K562 (cell line): ENCODE results near the gene SH3BP2. TPM values are rescaled to one million over a fixed set of nuclear protein-coding genes. Genes with fewer than 3 reads are reported as not detected.

Experiments
- AFF4 ChIP-seq: sonication (generic); formaldehyde crosslinking; IDR thresholded peaks from 2 replicates; pipeline ENCODE4 v1.8.0; 2023; ENCODE audit warnings: mild to moderate bottlenecking, missing genetic modification reagents
- HLTF ChIP-seq: fragments of 450-650 bp; IDR thresholded peaks from 2 replicates; pipeline ENCODE4 v1.6.1; 2016
- HMG20A ChIP-seq: fragments of 450-650 bp; formaldehyde crosslinking; conservative IDR thresholded peaks from 2 replicates; pipeline ENCODE4 v1.4.0; 2020; ENCODE audit warnings: mild to moderate bottlenecking, mixed read lengths
- KDM2B ChIP-seq: fragments of 250-450 bp; sonication (Bioruptor Pico); IDR thresholded peaks from 2 replicates; pipeline ENCODE4 v1.8.0; 2021; ENCODE audit warnings: mild to moderate bottlenecking, moderate library complexity
- KLF6 ChIP-seq: fragments of 250-450 bp; sonication (Bioruptor Pico); IDR thresholded peaks from 2 replicates; pipeline ENCODE4 v1.4.0; 2020; ENCODE audit warnings: mild to moderate bottlenecking, moderate library complexity, borderline replicate concordance
- LCOR ChIP-seq: sonication (generic); formaldehyde crosslinking; IDR thresholded peaks from 2 replicates; pipeline ENCODE4 v1.8.0; 2022; ENCODE audit warnings: mild to moderate bottlenecking, missing genetic modification reagents
- MCM7 ChIP-seq, 2 experiments: fragments of 450-650 bp; IDR thresholded peaks; 2 replicates each; pipeline ENCODE4 v1.6.1; 2016 to 2018
- SNRNP70 ChIP-seq: fragments of 200-400 bp; formaldehyde crosslinking; optimal IDR thresholded peaks from 2 replicates; pipeline ENCODE3; 2017; ENCODE audit warnings: low read depth, low read length
- TSHZ1 ChIP-seq: fragments of 250-450 bp; sonication (Bioruptor Pico); IDR thresholded peaks from 2 replicates; pipeline ENCODE4 v1.4.0; 2020; ENCODE audit warnings: mild to moderate bottlenecking, moderate library complexity
- ZBTB5 ChIP-seq: fragments of 450-650 bp; IDR thresholded peaks from 2 replicates; pipeline ENCODE4 v1.6.1; 2017; ENCODE audit warnings: antibody characterized with exemption
- ZNF217 ChIP-seq: sonication (generic); formaldehyde crosslinking; IDR thresholded peaks from 2 replicates; pipeline ENCODE4 v1.8.0; 2022; ENCODE audit warnings: mild to moderate bottlenecking, missing genetic modification reagents
- polyA plus RNA-seq, 8 experiments: library from polyadenylated mRNA; depleted of rRNA in 4 of 8; stranded (reverse) in 5 of 8; unstranded in 3 of 8; fragments of >200 nt; fragmentation: Nextera tagmentation in 2 of 8; fragmentation: Illumina TruSeq in 1 of 8; extraction: Ambion mirVana in 2 of 8; extraction: Trizol in 1 of 8; gene quantifications; 2 replicates each; pipeline versions ENCODE4 v1.2.1 to v1.2.3, GENCODE V29; 2011 to 2014; ENCODE audit warnings: inconsistent platforms in 1 of 8, missing spikeins in 1 of 8
- total RNA-seq, 7 experiments: library from RNA; depleted of rRNA in 6 of 7; stranded (reverse); fragments of >200 nt in 6 of 7; fragmentation: Illumina TruSeq in 2 of 7; extraction: Trizol in 2 of 7; gene quantifications; 2 replicates each; pipeline versions ENCODE4 v1.2.1 to v1.2.3, GENCODE V29; 2011 to 2021; ENCODE audit warnings: low replicate concordance in 1 of 7

SH3BP2 gene
- total and polyA plus RNA-seq, 9 of the 15 experiments (the other 6 are each of a cell fraction or from before 2014, with no cell fraction given) = 0.34 to 16.0 (median 5.1) TPM

- TF ChIP-seq TSHZ1 (no peak), HMG20A (CRISPR knock-in tag) (no peak), AFF4 (no peak), ZBTB5 (no peak), KLF6 (CRISPR knock-in tag) (no peak), LCOR (CRISPR knock-in tag) (no peak), KDM2B (CRISPR knock-in tag) (no peak), ZNF217 (no peak), MCM7 (IDR thresholded peaks at IDR 0.05) (no peak), HLTF (no peak), SNRNP70 (no peak)
These were observed 46.7 kb upstream of the SH3BP2 start (continued) for GRCh38 chr4:2745981-2746806.
